HG02973 (cell line): ENCODE results near the gene TCN2.
"Not testable (repeated sequence)": the region's sequence is repeated elsewhere in the genome, so short reads cannot be mapped to it uniquely, and the experiment has no call there.

ENCODE experiments used
- ATAC-seq: cut with Tn5 transposase; IDR thresholded peaks from one replicate; pipeline ENCODE4 v1.9.1; 2021; ENCODE audit warnings: moderate library complexity; ENCODE audit not compliant: unreplicated experiment

TCN2 gene

GRCh38 chr22:30609260-30610185 is 2.5 kb downstream of the TCN2 start:
- no peak for ATAC-seq

DNA sequence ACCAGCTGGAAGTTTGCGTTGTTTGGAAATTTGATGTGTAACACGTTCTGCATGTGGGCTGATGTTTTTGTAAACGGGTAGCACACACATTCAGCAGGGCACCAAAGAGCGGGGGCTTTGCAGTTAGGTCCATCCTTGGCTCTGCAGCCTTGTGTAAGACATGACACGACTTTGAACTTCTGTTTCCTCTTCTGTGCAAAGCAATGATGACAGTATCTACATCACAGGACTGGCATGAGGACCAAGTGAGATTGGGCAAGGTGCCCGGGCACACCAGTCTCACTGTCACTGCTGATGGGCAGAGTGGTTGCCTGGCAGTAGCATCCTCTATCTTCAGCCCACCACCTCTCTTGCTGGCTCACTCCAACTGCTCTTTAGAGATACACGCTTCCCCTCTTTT is 3.3 kb downstream of the TCN2 start:
- ATAC-seq: no peak

GRCh38 chr22:30611197-30611596 is 4.2 kb downstream of the TCN2 start:
- no peak for ATAC-seq

DNA sequence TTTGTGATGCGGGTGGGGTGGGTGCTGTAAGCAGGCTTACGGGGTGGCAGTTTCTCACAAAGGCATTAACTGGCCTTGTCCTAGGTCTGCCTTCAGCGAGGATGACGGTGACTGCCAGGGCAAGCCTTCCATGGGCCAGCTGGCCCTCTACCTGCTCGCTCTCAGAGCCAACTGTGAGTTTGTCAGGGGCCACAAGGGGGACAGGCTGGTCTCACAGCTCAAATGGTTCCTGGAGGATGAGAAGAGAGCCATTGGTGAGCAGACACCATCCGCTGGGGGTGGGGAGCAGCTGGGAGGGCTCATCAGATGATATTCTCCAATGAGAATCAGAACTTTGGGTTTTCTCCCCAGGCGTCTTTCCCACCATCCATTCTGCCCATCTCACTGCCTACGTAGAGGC is 5.8 kb downstream of the TCN2 start:
- no peak for ATAC-seq

GRCh38 chr22:30614268-30614667 is 7.3 kb downstream of the TCN2 start:
- ATAC-seq: no peak

DNA sequence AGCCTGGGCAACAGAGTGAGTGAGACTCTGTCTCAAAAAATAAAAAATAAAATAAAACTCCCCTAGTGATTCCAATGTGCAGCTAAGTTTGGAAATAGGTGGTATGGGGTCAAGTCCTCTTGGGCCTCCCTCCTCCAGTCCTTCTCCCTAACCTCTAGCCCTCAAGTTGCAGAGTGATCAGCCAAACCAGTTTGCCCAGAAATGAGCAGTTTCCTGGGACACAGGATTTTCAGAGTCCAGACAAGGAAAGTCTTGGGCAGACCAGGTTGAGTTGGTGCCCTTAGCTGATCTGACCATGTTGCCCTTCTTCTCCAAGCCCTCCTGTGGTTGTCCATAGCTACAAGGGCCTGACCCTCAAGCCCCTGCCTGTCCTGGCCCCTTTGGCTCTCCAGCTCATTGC is 7.9 kb downstream of the TCN2 start:
- no peak for ATAC-seq

DNA sequence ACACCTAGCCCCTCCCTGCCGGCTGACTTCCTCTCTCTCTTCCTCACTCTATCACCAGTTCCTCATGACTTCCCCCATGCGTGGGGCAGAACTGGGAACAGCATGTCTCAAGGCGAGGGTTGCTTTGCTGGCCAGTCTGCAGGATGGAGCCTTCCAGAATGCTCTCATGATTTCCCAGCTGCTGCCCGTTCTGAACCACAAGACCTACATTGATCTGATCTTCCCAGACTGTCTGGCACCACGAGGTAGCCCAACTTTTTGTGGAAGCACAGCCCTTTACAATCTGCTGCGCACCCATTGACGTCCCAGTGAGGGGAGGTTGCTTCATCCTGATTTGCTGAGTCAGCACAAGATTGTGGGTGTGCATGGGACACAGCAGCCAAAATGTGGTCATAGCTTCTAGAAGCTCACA is 8.6 kb downstream of the TCN2 start:
- ATAC-seq: no peak

GRCh38 chr22:30617819-30618218 is 10.8 kb downstream of the TCN2 start:
- no peak for ATAC-seq

- ATAC-seq: not testable (repeated sequence)
Measured at GRCh38 chr22:30619909-30620308, 12.9 kb downstream of the TCN2 start.

DNA sequence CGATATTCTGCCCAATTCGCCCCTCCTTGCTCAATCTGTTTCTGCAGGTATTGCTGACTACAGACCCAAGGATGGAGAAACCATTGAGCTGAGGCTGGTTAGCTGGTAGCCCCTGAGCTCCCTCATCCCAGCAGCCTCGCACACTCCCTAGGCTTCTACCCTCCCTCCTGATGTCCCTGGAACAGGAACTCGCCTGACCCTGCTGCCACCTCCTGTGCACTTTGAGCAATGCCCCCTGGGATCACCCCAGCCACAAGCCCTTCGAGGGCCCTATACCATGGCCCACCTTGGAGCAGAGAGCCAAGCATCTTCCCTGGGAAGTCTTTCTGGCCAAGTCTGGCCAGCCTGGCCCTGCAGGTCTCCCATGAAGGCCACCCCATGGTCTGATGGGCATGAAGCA is 19.4 kb downstream of the TCN2 start:
- ATAC-seq: no peak

- ATAC-seq: no peak
Measured at GRCh38 chr22:30627471-30627870, 20.5 kb downstream of the TCN2 start.

DNA sequence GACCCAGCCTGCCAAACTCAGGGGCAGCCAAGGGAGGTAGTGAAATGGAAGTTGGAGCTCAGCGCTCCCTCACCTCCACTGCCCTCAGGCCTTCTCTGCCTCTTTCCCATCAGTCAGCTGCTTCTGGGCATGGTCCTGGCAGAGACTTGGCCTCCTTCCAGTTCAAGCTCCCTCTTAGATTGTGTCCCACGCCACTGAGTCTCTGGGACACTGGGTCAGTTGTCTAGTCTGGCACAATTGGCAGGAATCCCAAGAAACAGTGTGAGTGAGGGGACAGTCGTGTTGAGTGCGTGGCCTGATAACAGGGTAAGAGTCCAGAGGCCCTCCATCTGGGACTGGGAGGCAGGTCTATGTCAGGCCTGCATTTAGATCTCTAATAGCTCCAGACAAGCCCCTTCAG is 21.5 kb downstream of the TCN2 start:
- no peak for ATAC-seq

DNA sequence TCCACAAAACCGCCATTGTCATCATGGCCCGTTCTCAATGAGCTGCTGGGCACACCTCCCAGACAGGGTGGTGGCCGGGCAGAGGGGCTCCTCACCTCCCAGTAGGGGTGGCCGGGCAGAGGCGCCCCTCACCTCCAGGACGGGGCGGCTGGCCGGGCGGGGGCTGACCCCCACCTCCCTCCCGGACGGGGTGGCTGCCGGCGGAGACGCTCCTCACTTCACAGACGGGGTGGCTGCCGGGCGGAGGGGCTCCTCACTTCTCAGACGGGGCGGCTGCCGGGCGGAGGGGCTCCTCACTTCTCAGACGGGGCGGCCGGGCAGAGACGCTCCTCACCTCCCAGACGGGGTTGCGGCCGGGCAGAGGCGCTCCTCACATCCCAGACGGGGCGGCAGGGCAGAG is 24.5 kb downstream of the TCN2 start:
- not testable (repeated sequence) for ATAC-seq

DNA sequence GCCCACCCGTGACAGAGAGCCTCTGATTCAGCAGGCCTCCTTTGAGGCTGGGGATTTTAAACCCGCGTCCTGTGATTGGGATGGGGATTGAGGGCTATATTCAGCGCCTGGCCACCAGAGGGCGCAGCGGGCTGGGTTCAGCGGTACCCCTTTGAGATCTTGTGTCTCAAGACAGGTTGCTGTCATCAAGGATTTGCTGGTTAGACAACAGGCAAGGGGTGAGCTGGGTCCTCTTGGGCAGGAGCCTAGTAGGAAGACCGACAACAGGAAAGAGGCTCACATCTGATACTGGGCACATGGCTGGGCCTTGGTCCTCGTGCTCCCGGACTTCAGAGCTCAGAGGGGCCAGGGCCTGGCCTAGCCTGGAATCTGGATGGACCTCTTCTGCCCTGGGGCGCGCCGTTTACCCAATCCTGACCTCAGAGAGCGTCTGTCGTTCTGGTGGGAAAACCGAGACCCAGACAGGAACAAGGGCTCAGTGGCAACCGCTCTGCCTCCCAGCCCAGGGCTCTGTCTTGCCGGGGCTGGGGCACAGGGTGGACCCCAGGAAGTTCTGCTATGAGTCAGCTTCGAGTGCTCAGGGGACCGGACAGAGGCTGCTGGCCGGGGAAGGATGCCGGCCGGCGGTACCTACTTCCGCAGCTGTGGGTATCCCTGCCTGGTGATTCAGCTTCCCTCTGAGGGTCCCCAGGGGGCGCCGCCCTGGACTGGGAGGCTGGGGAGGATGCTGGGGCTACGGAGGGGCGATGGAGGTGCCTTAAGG is 27.7 kb downstream of the TCN2 start:
- peak; percentile 53 for ATAC-seq

- peak; percentile 46 for ATAC-seq
Measured at GRCh38 chr22:30635273-30636225, 28.6 kb downstream of the TCN2 start, which contains the start of gene SLC35E4. TSS of gene SLC35E4 (plus strand) at chr22:30635781. CDS start at chr22:30636451, 670 bp downstream.

- ATAC-seq: no peak
Measured at GRCh38 chr22:30636226-30637077, 29.5 kb downstream of the TCN2 start.

- ATAC-seq: no peak
Measured at GRCh38 chr22:30637701-30638114, 30.7 kb downstream of the TCN2 start.

DNA sequence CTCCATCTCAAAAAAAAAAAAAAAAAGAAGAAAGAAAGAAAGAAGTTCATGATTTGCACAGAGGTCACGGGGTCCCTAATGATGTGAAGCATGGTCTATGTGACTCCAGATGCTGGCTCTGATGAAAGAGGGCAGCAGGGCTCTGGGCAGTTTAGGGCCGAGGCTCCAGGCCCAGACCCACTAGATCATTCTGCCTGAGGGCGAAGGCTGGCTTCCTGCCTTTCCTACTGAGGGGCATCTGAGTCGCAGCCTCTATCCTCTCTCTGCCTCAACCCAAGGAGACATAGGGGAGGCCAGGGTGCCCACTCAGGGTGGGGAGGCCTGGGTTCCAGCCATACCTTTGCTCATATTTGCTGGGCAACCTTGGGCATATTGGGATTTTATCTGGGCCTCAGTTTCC is 33.4 kb downstream of the TCN2 start:
- ATAC-seq: no peak

- no peak for ATAC-seq
Measured at GRCh38 chr22:30640839-30641430, 34.0 kb downstream of the TCN2 start.
